Measurements from ENCODE around the gene CHRNA5.
"Not testable (repeated sequence)": the region's sequence is repeated elsewhere in the genome, so short reads cannot be mapped to it uniquely, and the experiment has no call there.

The CHRNA5 gene

GRCh38 chr15:78565097-78565950, at the start of gene CHRNA5:
TSS of gene CHRNA5 (plus strand) at chr15:78565520. CDS start at chr15:78565720, 200 bp downstream.
- DNase-seq (ENCODE audit: low read depth in 2 of 2), result peak; percentile 56 to 76

- not testable (repeated sequence) for DNase-seq (ENCODE audit: low read depth in 2 of 2)
These were observed 45.3 kb upstream of the CHRNA5 start for GRCh38 chr15:78520035-78520434.

GRCh38 chr15:78524230-78524629, 41.1 kb upstream of the CHRNA5 start:
- DNase-seq (ENCODE audit: low read depth in 2 of 2), result no peak

GRCh38 chr15:78527325-78527724, 38.0 kb upstream of the CHRNA5 start:
- DNase-seq (ENCODE audit: low read depth in 2 of 2), result no peak

- no peak for DNase-seq (ENCODE audit: low read depth in 2 of 2)
These were observed 32.0 kb upstream of the CHRNA5 start for GRCh38 chr15:78533331-78533730.

- DNase-seq (ENCODE audit: low read depth in 2 of 2), result no peak
These were observed 29.2 kb upstream of the CHRNA5 start for GRCh38 chr15:78536134-78536533.

- DNase-seq (ENCODE audit: low read depth in 2 of 2), result no peak
These were observed 27.9 kb upstream of the CHRNA5 start for GRCh38 chr15:78537266-78537905.

GRCh38 chr15:78538358-78538757, 27.0 kb upstream of the CHRNA5 start:
- no peak for DNase-seq (ENCODE audit: low read depth in 2 of 2)

GRCh38 chr15:78539464-78540140, 25.7 kb upstream of the CHRNA5 start:
- DNase-seq (ENCODE audit: low read depth in 2 of 2), result not testable (repeated sequence)

GRCh38 chr15:78540141-78540870, 25.0 kb upstream of the CHRNA5 start, which contains the start of gene PSMA4:
TSS of gene PSMA4 (plus strand) at chr15:78540444. CDS start at chr15:78541928, 1,484 bp downstream.
- DNase-seq (ENCODE audit: low read depth in 2 of 2), result peak; percentile 90 to 91

- DNase-seq (ENCODE audit: low read depth in 2 of 2), result no peak
These were observed 24.2 kb upstream of the CHRNA5 start for GRCh38 chr15:78540871-78541743.

- no peak for DNase-seq (ENCODE audit: low read depth in 2 of 2)
These were observed 23.6 kb upstream of the CHRNA5 start for GRCh38 chr15:78541744-78542034.

GRCh38 chr15:78542647-78543046, 22.7 kb upstream of the CHRNA5 start:
- no peak for DNase-seq (ENCODE audit: low read depth in 2 of 2)

- DNase-seq (ENCODE audit: low read depth in 2 of 2), result no peak
These were observed 15.1 kb upstream of the CHRNA5 start for GRCh38 chr15:78550194-78550593.

GRCh38 chr15:78550815-78551214, 14.5 kb upstream of the CHRNA5 start:
- DNase-seq (ENCODE audit: low read depth in 2 of 2), result no peak

GRCh38 chr15:78551902-78552301, 13.4 kb upstream of the CHRNA5 start:
- no peak for DNase-seq (ENCODE audit: low read depth in 2 of 2)

GRCh38 chr15:78552597-78552996, 12.7 kb upstream of the CHRNA5 start:
- DNase-seq (ENCODE audit: low read depth in 2 of 2), result no peak

GRCh38 chr15:78560201-78560600, 5.1 kb upstream of the CHRNA5 start:
- not testable (repeated sequence) for DNase-seq (ENCODE audit: low read depth in 2 of 2)

- DNase-seq (ENCODE audit: low read depth in 2 of 2), result no peak
These were observed 3.8 kb upstream of the CHRNA5 start for GRCh38 chr15:78561490-78561889.

GRCh38 chr15:78563092-78563491, 2.2 kb upstream of the CHRNA5 start:
- no peak for DNase-seq (ENCODE audit: low read depth in 2 of 2)

- no peak for DNase-seq (ENCODE audit: low read depth in 2 of 2)
These were observed 600 bp upstream of the CHRNA5 start for GRCh38 chr15:78564743-78565096.
